Measurements from ENCODE around the gene CEP55.

- TF ChIP-seq CTCF (IDR thresholded peaks at IDR 0.05) (no peak), POLR2AphosphoS5 (IDR thresholded peaks at IDR 0.05; ENCODE audit: insufficient read depth in 1 of 2, low read depth in 1 of 2) (no peak)
These were observed 56.4 kb downstream of the CEP55 start for GRCh38 chr10:93552780-93553179.

All from vagina (tissue), 2 donors.